ENCODE data around the gene CHRNE. TPM values are rescaled to one million over a fixed set of nuclear protein-coding genes. Genes with fewer than 3 reads are reported as not detected.
"Not testable (repeated sequence)": the region's sequence is repeated elsewhere in the genome, so short reads cannot be mapped to it uniquely, and the experiment has no call there.

CHRNE gene
- total RNA-seq, 1 experiment from 2014 or later: not detected

- no peaks in the 10 kb centered on the region for H3K4me1 Mint-ChIP-seq (ENCODE audit: low read depth, unreplicated experiment)
- H3K27ac Mint-ChIP-seq (ENCODE audit: unreplicated experiment): no peak overlapping the region
- H3K4me3 Mint-ChIP-seq (ENCODE audit: unreplicated experiment): no peak overlapping the region
- no peak for TF ChIP-seq CTCF (IDR thresholded peaks at IDR 0.05; ENCODE audit: insufficient read depth in 1 of 2, low read depth in 1 of 2, low read length in 1 of 2, severe bottlenecking in 1 of 2, unreplicated experiment in 1 of 2)
- no peaks in the 10 kb centered on the region for H3K27me3 ChIP-seq (replicated peaks; ENCODE audit: control insufficient read depth, insufficient read depth, low read length)
- no peaks in the 10 kb centered on the region for H3K36me3 ChIP-seq (ENCODE audit: control insufficient read depth, insufficient read depth, low read length)
- no peaks in the 10 kb centered on the region for H3K4me1 ChIP-seq
- ChIA-PET CTCF (no interaction called here), POLR2A (no interaction called here)
- BruUV-seq (replicated peaks): no TSS peak
- H3K27me3 Mint-ChIP-seq (ENCODE audit: insufficient read depth, unreplicated experiment): no peaks in the 10 kb centered on the region
- intact Hi-C loops (cut with micrococcal nuclease; ENCODE audit: unreplicated experiment): no loop called here
- H3K4me3 ChIP-seq (ENCODE audit: low read depth, low read length): no peak overlapping the region
- H3K9me3 Mint-ChIP-seq (ENCODE audit: unreplicated experiment): no peaks in the 10 kb centered on the region
- H3K9me3 ChIP-seq: no peaks in the 10 kb centered on the region
- peaks cover 6% of the 10 kb centered on the region for H3K36me3 Mint-ChIP-seq (ENCODE audit: insufficient read depth, unreplicated experiment)
- DNase-seq: no peak
These were observed 30.1 kb downstream of the CHRNE start for GRCh38 chr17:4872786-4873185.

GRCh38 chr17:4870855-4871254 is 32.0 kb downstream of the CHRNE start:
- ChIA-PET POLR2A (no interaction called here), CTCF (interaction anchor here (0.7 kb wide), 1 partner anchor 43 kb away, joined by 8 read pairs; no protein-coding TSS in a partner anchor)
- BruUV-seq (replicated peaks): no TSS peak
- Mint-ChIP-seq H3K27ac (ENCODE audit: unreplicated experiment) (no peak overlapping the region), H3K4me3 (ENCODE audit: unreplicated experiment) (no peak overlapping the region), H3K27me3 (ENCODE audit: insufficient read depth, unreplicated experiment) (no peaks in the 10 kb centered on the region), H3K4me1 (ENCODE audit: low read depth, unreplicated experiment) (no peaks in the 10 kb centered on the region), H3K36me3 (ENCODE audit: insufficient read depth, unreplicated experiment) (peaks cover 6% of the 10 kb centered on the region), H3K9me3 (ENCODE audit: unreplicated experiment) (no peaks in the 10 kb centered on the region)
- DNase-seq: no peak
- intact Hi-C loops (cut with micrococcal nuclease; ENCODE audit: unreplicated experiment): no loop called here
- no peak overlapping the region for H3K4me3 ChIP-seq (ENCODE audit: low read depth, low read length)
- TF ChIP-seq CTCF (IDR thresholded peaks at IDR 0.05; ENCODE audit: insufficient read depth in 1 of 2, low read depth in 1 of 2, low read length in 1 of 2, severe bottlenecking in 1 of 2, unreplicated experiment in 1 of 2): no peak
- no peaks in the 10 kb centered on the region for H3K4me1 ChIP-seq
- no peaks in the 10 kb centered on the region for H3K27me3 ChIP-seq (replicated peaks; ENCODE audit: control insufficient read depth, insufficient read depth, low read length)
- H3K9me3 ChIP-seq: no peaks in the 10 kb centered on the region
- H3K36me3 ChIP-seq (ENCODE audit: control insufficient read depth, insufficient read depth, low read length): no peaks in the 10 kb centered on the region

- H3K4me3 Mint-ChIP-seq (ENCODE audit: unreplicated experiment); H3K4me1 ChIP-seq; H3K4me3 ChIP-seq (ENCODE audit: low read depth, low read length); H3K27me3 Mint-ChIP-seq (ENCODE audit: insufficient read depth, unreplicated experiment); BruUV-seq (replicated peaks); H3K9me3 ChIP-seq; H3K4me1 Mint-ChIP-seq (ENCODE audit: low read depth, unreplicated experiment); H3K9me3 Mint-ChIP-seq (ENCODE audit: unreplicated experiment); H3K27ac Mint-ChIP-seq (ENCODE audit: unreplicated experiment); H3K36me3 ChIP-seq (ENCODE audit: control insufficient read depth, insufficient read depth, low read length); DNase-seq; H3K27me3 ChIP-seq (replicated peaks; ENCODE audit: control insufficient read depth, insufficient read depth, low read length); H3K36me3 Mint-ChIP-seq (ENCODE audit: insufficient read depth, unreplicated experiment); CTCF ChIA-PET; POLR2A ChIA-PET; intact Hi-C loops (cut with micrococcal nuclease; ENCODE audit: unreplicated experiment): not testable (repeated sequence)
These were observed 33.6 kb downstream of the CHRNE start for GRCh38 chr17:4869058-4869998.

GRCh38 chr17:4867535-4867934 is 35.4 kb downstream of the CHRNE start:
- H3K4me3 ChIP-seq (ENCODE audit: low read depth, low read length); intact Hi-C loops (cut with micrococcal nuclease; ENCODE audit: unreplicated experiment); H3K4me3 Mint-ChIP-seq (ENCODE audit: unreplicated experiment); H3K4me1 ChIP-seq; H3K9me3 ChIP-seq; H3K9me3 Mint-ChIP-seq (ENCODE audit: unreplicated experiment); H3K4me1 Mint-ChIP-seq (ENCODE audit: low read depth, unreplicated experiment); BruUV-seq (replicated peaks); H3K27me3 Mint-ChIP-seq (ENCODE audit: insufficient read depth, unreplicated experiment); H3K36me3 Mint-ChIP-seq (ENCODE audit: insufficient read depth, unreplicated experiment); H3K27me3 ChIP-seq (replicated peaks; ENCODE audit: control insufficient read depth, insufficient read depth, low read length); DNase-seq; H3K27ac Mint-ChIP-seq (ENCODE audit: unreplicated experiment); H3K36me3 ChIP-seq (ENCODE audit: control insufficient read depth, insufficient read depth, low read length): not testable (repeated sequence)
- POLR2A ChIA-PET: interaction anchor here (0.6 kb wide), 1 partner anchor 44 kb away, joined by 3 read pairs; no protein-coding TSS in a partner anchor
- CTCF ChIA-PET: interaction anchor here (0.7 kb wide), 1 partner anchor 137 kb away, joined by 3 read pairs; no protein-coding TSS in a partner anchor
